Stimulated activated CD4-positive, alpha-beta T cell treated with anti-CD3 and anti-CD28 coated beads, Interleukin-1b, Interleukin-23, amount 100 ng/mL, for 1 hour (primary cell): Measurements from ENCODE around the gene CDC45.

Source experiments
- DNase-seq, 2 donors: peaks; one replicate each; pipeline ENCODE4 v3.0.0-alpha.2; 2020; ENCODE audit warnings: low read depth in 2 of 2

The CDC45 gene

DNA sequence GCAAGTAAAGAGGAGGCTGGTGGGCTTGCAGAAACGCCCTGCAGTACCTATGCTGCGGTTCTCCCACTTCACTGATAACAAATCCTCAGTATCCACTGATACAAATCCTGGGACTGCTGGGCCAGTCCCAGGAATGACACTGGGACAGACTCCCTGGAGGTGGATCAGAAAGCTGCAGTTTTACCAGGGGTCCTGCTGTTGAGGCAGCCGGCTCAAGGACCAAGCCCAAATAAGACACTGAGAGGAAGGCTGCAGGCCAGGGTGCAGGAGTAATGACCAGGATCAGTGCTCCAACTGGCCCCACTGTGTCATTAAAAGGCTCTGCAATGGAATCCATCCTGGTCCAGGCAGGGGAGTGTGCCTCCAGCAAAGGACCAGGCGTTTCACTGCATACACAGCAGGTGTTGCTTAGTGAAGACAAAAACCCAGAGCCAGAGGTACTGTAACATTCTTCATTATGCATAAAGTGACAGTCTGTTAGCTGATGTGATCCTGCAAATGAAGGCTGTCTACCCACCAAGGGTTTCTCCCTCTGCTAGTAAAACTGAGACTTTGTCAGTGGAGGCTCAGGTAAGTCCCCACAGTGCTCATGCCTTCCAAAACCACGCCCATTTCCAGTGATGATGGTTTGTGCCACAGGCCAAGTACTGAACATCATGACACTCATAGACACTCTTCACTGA, 30.8 kb upstream of the CDC45 start:
- DNase-seq: no peak

DNA sequence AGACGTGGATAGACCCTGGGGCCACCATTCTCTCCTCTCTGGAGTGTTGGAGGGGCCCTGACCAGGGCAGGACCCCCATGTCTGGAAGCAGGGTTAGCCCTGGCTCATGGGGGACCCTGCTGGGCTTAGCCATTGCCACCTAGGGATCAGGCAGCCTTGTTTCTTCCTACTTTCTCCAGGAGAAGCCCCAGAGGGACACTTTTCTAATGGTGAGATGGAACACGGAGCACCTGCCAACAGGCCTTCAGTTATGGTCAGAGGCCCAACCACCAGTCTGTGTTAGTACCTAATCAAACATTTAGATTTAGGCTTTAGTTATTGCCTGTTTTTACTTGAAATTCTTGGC, 30.3 kb upstream of the CDC45 start:
- DNase-seq: no peak

DNA sequence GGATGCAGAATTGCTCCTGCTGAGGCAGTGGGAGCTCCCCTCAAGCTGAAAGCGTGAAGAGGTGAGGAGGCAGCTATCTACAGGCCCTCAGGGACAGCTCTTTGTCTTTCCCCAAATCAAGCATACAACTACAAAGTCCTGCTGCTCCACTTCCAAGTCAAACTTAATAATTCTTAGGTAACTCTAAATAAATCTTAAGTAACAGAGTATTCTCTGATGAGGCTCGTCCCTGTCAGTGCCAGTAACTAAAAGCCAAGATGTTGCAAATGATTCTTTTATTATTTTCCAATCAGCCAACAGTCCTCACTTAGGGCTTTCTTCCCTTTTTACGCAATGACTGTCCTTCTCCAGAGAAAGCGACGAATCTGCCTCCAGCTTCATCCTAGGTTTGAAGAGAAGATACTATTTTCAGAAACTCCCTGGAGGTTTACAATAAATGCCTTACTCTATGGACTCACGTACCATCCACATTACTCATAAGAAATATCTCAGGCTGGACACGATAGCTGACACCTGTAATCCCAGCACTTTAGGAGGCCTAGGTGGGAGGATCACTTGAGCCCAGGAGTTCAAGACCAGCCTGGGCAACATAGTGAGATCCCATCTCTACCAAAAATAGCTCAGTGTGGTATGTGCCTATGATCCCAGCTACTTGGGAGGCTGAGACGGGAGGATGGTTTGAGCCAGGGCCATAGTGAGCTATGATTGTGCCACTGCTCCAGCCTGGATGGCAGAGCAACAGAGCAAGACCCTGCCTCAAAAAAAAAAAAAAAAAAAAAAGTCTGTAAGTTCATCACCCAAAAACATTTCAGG, 29.2 kb upstream of the CDC45 start:
- no peak for DNase-seq

DNA sequence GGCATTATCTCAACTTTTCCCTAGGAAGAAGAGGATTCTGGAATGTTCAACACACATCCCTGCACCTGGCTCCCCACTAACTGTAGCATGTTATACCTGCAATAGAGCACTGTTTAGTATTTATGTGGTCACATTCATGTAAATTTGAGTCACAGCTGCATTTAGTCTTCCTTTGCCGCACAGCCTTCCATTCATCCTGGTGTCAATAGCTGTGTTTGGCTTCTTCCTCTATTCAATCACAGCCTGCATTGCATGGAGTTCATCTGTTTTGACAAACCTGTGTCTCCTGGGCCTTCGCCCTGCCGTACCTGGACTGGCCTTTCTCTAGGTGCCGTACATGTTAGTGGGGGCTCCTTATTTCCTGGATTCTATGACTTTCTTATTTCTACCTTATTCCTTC, 28.1 kb upstream of the CDC45 start:
- DNase-seq: no peak

DNA sequence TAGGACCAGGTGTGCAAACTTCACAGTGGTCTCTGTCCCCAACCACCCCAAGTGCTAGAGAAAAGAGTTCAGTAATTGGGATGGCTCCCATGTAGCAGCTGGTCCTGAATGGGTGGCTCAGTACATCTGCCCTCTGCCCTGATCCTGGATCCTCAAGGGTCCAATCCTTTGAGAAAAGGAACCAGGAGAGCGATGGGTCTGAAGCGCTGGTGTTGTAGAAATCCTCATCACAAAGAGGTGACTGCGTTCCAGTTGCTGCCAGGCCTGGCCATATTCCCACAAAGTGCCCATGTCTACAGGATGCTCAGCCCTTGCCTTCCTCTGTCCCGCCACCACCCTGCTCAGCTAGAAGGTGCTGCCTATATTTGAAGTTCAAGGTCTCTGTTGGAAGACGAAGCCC, 26.0 kb upstream of the CDC45 start:
- DNase-seq: no peak

DNA sequence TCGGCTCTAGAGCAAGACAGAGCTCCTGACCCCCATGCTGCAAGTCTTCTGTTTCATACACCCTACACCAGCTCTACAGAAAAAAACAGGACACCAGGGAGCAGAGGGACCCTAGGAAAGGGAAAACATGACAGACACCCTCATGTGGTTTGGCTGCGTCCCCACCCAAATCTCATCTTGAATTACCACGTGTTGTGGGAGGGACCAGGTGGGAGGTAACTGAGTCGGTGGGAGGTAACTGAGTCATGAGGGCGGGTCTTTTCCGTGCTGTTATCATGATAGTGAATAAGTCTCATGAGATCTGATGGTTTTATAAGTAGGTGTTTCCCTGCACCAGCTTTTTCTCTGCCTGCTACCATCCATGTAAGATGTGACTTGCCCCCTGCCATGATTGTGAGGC, 25.6 kb upstream of the CDC45 start:
- no peak for DNase-seq

DNA sequence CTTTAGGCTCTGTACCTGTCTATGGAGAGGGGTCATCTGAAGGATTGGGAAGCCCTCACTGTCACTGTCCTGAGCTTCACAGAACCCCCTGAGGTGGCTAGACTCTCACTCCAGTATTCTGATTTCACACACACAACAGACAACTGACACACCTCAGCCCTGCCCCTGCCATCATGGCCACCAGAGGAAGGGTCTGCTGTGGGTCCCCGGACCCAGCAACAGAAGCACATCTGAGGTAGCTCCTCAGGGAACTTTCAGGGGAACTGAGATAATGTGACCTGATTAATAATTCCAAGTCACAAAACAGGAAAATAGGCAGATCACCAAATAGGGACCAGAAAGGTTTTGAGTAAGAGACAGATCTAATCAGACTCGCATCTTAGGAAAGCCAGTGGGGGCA, 24.7 kb upstream of the CDC45 start:
- DNase-seq: no peak

DNA sequence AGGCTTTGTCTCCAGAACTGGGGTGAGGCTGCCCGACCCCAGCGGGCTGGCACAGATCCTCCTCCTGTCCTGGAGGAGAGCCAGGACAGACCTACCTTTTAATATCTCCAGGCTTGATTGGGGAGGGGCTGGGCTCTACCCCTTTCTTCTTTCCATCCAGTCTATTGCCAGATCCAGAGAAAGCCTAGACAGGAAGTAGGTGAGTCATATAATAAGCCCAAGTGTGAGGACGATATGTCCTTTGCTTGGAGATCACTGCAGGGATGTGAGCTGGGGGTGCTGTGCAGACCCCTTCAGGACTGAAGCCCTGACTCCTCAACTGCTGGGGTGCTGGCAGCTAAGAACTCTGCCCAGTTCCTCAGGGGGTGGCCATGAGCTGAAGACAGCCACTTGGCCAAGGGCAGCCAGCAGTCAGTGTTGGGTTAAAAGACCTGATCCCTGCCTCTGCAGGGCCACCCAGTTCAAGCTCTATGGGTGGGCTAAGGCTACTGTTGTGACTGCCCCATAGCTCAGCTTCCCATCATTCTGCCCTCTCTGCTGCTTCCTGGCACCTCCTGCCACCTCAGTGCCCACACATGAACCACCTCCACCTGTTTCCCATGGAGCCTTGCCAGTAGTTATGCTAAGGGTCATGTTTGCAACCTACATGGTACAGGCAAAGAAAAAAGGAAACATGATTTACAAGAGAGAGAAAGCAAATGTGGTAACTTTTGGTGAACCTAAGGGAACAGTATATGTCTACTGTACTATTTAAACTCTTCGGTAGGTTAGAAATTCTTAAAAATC, 23.9 kb upstream of the CDC45 start:
- DNase-seq: no peak

DNA sequence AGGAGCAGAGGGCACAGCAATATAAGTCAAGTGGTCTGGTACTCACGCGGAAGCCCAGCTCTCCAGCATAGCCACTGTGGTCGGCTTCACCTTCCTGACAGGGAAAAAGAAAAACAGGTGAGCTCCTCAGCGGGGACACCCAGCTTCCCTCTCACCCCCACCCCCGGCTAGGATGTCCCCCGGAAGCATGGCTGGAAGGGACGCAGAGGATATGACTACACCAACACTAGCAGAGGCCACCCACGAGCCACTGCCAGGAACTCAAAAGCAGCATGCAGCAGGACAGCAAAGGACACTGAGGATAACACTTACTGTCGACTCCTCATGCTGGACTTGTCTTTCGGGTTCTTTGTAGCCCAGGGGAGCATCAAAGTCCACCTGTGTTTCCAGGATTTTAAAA, 23.2 kb upstream of the CDC45 start:
- no peak for DNase-seq

DNA sequence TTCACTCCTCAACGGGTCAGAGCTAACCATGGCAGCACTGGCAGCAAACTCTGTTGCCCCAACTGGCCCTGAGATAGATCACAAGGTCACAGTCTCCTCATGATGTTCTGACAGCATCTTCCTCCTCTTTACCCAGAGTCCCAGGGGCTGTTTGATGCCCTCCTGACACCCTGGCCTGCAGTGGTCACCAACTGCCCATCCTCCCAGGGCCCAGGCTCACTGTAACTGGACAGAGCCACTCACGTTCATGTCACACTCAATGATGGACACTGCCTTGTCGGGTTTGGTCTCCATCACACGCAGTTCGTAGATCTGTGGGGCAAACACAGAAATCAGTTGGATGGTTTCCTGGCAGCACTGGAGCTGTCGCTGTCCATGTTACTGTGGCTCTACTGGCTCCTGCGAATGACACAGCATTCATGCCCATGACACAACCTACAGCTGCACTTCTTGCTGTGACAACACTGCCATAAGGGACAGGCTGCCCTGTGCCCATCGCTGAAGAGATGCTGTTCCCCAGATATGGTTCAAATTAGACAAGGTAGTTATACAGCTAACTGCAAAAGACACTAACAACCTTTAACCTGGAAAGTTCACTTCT, 21.8 kb upstream of the CDC45 start:
- no peak for DNase-seq

DNA sequence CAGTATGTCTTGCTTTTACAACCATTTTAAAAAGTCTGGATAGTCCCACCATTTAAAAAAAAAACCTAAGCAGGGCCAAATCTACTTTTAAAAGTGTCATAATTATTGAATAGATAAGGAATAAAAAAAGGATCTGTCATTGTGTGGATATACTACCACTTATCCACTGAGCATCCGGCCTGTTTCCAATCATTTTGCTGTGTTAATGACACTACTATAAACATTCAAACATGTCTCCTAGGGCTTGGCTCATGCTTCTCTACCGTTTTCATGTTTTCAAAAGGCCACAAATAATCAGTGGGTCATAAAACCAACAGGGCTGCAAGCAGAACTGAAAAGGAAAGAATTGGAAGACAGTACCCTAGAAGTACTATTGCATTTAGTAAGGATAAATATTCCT, 19.7 kb upstream of the CDC45 start:
- DNase-seq: no peak

DNA sequence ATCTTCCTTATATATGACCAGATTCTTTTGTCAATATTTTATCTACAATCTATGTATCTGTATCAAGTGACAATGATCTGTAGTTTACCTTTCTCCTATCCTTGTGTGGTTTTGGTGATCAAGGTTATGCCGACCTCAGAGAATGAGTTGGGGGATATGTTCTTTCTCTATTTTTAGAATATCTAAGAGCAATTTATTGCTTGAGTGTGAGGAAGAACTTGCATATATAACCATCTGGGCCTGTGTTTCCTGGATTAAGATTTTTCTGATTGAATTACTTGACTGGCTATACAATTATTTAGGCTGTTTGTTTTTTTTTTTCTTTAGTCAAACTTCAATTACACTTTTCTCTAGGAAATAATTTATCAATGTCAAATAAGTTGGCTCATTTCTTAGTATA, 18.2 kb upstream of the CDC45 start:
- DNase-seq: no peak

DNA sequence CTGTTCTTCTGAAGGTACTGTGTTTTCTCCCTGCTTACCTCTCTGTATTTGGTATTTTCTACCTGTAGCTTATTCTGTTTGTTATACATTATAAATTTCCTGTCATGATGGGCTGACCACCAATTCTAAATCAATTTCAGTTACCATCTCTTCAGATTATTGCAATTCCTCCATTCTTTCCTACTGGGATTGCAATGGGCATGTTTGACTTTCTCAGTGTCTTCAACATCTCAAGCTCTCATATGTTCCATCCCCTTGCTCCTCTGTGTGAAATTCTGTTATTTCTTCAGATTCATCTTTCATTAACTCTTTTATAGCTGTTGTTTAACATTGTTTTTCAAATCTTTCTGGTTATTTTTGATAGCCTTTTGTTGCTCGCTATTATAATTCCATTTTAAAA, 16.7 kb upstream of the CDC45 start:
- DNase-seq: no peak

DNA sequence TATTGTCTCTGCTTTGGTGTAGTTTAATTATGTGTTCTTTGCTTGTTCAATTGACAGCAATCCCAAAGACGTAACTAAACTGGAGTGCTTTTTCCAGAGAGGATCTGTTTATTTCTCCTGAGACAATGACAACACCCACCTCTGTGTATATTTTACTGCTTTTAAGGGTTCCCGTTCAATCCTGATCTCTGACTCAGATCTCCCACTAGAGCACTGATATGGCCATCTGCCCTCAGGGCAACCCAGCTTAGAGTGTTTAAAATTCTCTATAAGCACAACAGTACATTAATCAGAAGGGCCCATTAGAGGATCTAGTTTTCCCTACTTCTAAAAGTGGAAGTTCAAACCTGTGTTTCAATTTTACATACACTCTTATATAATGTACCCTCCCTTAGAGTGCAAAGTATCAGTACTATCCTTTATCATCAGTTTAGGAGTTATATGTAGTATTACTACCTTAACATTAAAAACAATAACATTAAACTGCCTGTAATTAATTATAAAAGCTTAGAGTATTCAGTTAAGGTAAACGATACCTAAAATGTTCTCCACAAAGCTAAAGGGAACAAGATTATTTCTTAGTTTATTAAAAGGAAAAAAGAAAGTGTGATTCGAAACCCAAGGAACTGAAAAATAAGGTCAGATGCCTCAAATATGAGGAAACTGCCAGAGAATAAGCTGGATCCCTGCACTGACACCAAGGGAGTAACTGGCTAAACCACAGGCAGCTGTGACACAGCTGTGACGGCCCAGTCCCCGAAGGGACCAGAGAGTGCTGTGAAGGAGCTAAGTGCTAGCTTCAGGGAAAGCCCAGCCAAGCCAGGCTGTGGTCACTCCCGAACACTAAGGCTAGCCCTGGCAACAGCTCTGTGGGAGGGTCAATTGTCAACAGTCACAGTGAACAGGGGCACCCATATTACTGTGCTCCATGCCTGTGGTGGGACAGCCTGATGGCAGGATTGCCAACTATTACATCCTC, 15.9 kb upstream of the CDC45 start:
- no peak for DNase-seq

DNA sequence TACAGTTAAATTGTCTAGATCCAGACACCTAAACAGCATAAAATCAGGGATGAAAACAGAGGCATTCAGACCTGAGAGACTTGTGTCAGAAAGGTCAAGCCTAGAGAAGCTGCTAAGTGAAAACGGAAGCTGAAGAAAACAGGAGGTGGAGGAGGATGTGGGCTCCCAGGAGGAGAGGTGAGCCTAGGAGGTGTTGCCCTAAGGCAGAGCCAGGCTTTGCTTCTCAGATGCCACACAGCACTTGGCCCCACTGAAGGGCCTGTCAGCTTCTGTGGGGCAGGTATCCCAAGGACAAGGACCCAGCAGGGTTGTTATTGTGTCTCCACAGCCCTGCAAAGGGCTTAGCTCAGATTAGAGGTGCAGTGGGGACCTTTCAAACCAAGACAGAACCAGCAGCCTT, 15.2 kb upstream of the CDC45 start:
- no peak for DNase-seq

DNA sequence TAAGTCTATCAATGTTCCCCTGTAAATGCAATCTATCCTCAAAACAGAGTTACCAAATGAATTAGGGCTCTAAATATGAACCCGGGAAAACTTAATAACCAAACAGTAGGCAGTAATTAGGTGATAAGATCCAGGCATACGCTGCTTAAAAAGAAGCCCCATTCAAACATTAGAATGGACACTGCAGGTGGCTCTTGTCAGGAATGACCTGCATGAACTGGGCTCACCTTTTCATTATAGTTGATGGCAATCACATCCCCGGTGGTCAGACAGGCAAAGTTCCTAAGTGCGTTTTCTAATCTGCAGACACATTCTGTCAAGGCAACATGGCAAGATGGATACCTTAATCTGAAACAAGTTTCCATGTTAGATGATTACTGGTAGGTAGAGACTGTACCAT, 14.7 kb upstream of the CDC45 start:
- no peak for DNase-seq

DNA sequence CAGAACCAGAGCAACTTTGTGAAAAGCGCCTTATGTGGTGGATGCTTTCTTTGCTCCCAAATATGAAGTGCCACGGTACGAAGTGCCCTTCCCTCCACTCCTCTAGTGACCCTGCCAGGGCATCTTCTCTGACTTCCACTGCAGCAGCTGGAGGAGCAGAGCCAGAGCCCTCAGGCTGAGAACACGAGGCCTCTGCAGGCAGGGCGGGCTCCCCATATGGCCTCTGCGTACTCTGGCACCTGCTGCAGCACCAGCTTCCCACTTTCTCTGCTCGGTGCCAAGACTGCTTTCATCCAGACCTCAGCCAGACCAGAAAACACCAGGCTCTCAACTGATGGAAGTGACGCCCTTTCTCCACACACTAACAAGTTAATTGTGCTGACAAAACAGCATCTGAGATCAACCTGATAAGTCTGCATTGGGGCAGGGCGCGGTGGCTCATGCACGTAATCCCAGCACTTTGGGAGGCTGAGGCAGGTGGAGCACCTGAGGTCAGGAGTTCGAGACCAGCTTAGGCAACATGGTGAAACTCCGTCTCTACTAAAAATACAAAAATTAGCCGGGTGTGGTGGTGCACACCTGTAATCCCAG, 13.5 kb upstream of the CDC45 start:
- no peak for DNase-seq

DNA sequence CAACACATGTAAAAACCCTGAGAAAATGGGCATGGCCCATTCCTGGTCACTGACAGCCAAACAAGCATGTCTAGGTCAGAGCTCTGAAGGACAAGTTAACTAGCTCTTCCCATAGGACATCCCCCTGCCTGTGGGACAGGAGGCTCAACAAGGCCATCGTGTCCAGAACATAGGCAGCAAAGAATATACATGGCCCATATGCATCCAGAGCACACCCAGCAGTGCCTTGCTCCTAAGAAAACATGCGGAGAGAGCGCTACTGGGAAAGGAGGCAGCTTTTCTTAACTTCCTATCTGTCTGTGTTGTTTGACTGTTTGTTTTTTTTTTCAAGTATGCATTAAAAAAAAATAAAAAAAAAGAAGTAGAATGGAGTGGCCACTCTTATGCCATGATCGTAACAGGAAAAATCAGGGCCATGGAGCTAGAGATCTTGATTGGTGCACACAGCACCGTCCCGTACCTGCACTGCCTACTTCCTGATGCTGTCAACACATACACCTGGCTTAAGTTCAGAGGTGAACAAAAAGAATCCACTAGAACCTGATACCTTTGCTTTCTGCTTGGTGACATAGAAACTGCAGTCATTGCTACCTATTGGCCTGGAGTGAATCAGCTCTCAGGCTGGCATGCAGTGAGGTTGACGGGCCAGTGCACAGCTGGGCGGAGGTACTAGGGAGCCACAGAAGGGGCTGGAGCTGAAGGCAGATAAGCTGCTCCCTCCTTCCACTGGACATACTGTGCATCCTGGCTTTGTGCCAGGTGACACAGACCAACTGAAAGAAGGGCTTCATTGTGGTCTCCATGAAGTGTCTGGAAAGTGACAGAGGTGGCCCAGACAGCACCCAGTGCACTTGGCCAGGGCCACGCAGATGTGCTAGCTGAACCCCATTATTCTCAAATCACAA, 12.6 kb upstream of the CDC45 start:
- no peak for DNase-seq

DNA sequence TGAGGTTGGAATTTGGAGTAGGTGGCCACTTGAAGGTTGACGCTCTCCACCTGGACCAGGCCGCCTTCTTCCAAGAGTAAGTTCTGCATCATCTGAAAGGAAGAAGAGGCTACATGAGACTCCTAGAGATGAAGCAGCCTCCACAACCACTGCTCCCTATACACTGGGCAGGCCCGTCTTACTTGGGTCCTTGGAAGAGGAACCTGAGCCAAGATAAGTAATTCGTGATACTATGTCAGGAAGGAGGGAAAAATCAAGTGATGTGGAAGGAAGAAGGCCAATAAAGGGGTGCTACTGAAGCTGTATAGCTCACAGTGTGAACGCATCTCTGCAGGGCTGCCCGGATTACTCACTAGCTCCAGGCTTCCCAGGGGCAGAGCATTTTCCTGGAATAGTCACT, 11.8 kb upstream of the CDC45 start:
- no peak for DNase-seq

DNA sequence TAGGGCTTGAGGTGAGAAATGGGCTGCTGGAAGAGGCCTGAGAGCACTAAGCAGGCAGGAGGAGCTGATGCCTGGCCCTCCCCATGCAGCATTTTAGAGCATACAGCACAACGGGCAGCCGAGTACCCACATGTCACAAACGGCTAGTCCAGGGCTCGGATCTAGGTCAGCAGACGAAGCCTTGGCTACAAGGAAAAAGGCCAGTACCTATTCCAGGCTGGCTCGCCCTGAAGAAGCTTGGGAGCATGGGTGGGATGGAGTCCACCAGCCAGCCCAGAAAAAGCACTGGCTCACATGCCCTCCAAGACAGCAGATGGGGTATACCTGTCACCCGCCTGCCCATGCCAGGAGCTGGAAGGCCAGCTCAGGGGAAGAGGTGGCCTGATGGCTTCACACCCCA, 10.3 kb upstream of the CDC45 start:
- no peak for DNase-seq
